WERI-Rb-1 (cell line): Measurements from ENCODE around the gene PRKACA.
"Not testable (repeated sequence)": the region's sequence is repeated elsewhere in the genome, so short reads cannot be mapped to it uniquely, and the experiment has no call there.

Source experiments
- DNase-seq: peaks from one replicate; pipeline ENCODE4 v3.0.0-alpha.2; 2020
- H3K27ac ChIP-seq: fragments of 250-450 bp; sonication (Bioruptor Pico); 2 replicates; pipeline ENCODE4 v1.5.1; 2020; ENCODE audit warnings: mild to moderate bottlenecking, moderate library complexity
- H3K27me3 ChIP-seq: fragments of 250-450 bp; sonication (Bioruptor Pico); 2 replicates; pipeline ENCODE4 v1.5.1; 2021; ENCODE audit warnings: mild to moderate bottlenecking, low read depth, moderate library complexity; ENCODE audit not compliant: insufficient read depth, severe bottlenecking
- H3K36me3 ChIP-seq: fragments of 250-450 bp; sonication (Bioruptor Pico); 2 replicates; pipeline ENCODE4 v1.5.1; 2020; ENCODE audit warnings: mild to moderate bottlenecking, moderate library complexity
- H3K4me3 ChIP-seq: 2 replicates; pipeline ENCODE4 v1.5.1; 2011; ENCODE audit warnings: low read depth, mild to moderate bottlenecking, control low read depth, low read length
- H3K9me3 ChIP-seq: fragments of 250-450 bp; sonication (Bioruptor Pico); 2 replicates; pipeline ENCODE4 v1.5.1; 2021; ENCODE audit warnings: mild to moderate bottlenecking, moderate library complexity; ENCODE audit not compliant: severe bottlenecking
- CTCF ChIP-seq: IDR thresholded peaks from 2 replicates; pipeline ENCODE4 v1.5.1; 2011; ENCODE audit warnings: low read depth, mild to moderate bottlenecking, control low read depth, inconsistent platforms, low read length

The PRKACA gene

GRCh38 chr19:14150041-14150769 lies 32.6 kb upstream of the PRKACA start:
- Histone ChIP-seq H3K27ac (no peak overlapping the region), H3K36me3 (peaks cover 29% of the 10 kb centered on the region), H3K27me3 (no peaks in the 10 kb centered on the region), H3K9me3 (no peaks in the 10 kb centered on the region), H3K4me3 (no peak overlapping the region)
- TF ChIP-seq CTCF: 0 out of 2 replicates have a peak, but pooled peaks have one; percentile 3
- peak; percentile 25 for DNase-seq

- Histone ChIP-seq H3K4me3 (no peak overlapping the region), H3K27ac (no peak overlapping the region), H3K27me3 (no peaks in the 10 kb centered on the region), H3K36me3 (peaks cover 23% of the 10 kb centered on the region), H3K9me3 (no peaks in the 10 kb centered on the region)
- TF ChIP-seq CTCF: no peak
- no peak for DNase-seq
Observed at GRCh38 chr19:14149509-14149994, 32.0 kb upstream of the PRKACA start.

GRCh38 chr19:14148751-14149410 lies 31.3 kb upstream of the PRKACA start:
- H3K9me3 ChIP-seq: no peaks in the 10 kb centered on the region
- H3K27me3 ChIP-seq: no peaks in the 10 kb centered on the region
- H3K4me3 ChIP-seq: no peak overlapping the region
- TF ChIP-seq CTCF: no peak
- DNase-seq: no peak
- peaks cover 22% of the 10 kb centered on the region for H3K36me3 ChIP-seq
- no peak overlapping the region for H3K27ac ChIP-seq

GRCh38 chr19:14147797-14148605 lies 30.4 kb upstream of the PRKACA start:
- H3K36me3 ChIP-seq: peaks cover 21% of the 10 kb centered on the region
- H3K4me3 ChIP-seq: no peak overlapping the region
- H3K9me3 ChIP-seq: no peaks in the 10 kb centered on the region
- no peak overlapping the region for H3K27ac ChIP-seq
- H3K27me3 ChIP-seq: no peaks in the 10 kb centered on the region
- peak; percentile 77 for DNase-seq
- peak; percentile 93 for TF ChIP-seq CTCF

- H3K27ac ChIP-seq: no peak overlapping the region
- no peak for TF ChIP-seq CTCF
- DNase-seq: no peak
Observed at GRCh38 chr19:14146789-14147216, 29.2 kb upstream of the PRKACA start.

GRCh38 chr19:14146169-14146568 lies 28.6 kb upstream of the PRKACA start:
- H3K4me3 ChIP-seq, H3K27ac ChIP-seq, H3K9me3 ChIP-seq, H3K36me3 ChIP-seq, DNase-seq, H3K27me3 ChIP-seq: not testable (repeated sequence)

More at GRCh38 chr19:14146789-14147216, 29.2 kb upstream of the PRKACA start:
- Histone ChIP-seq H3K4me3 (no peak overlapping the region), H3K27me3 (no peaks in the 10 kb centered on the region), H3K36me3 (peaks cover 9% of the 10 kb centered on the region), H3K9me3 (no peaks in the 10 kb centered on the region)
